Neuronal stem cell (in vitro differentiated cells): ENCODE measurements around the gene KRTAP12-1.

ENCODE experiments used
- DNase-seq: peaks from one replicate; pipeline ENCODE4 v3.0.0-alpha.2; 2013; ENCODE audit warnings: low spot score
- H2AFZ ChIP-seq: one replicate; pipeline ENCODE4 v1.6.1; 2013; ENCODE audit warnings: mild to moderate bottlenecking, low read length, inconsistent platforms
- H2AK5ac ChIP-seq: 2 replicates; pipeline ENCODE4 v1.6.1; 2013; ENCODE audit warnings: low read depth, mild to moderate bottlenecking, inconsistent platforms, low read length, moderate library complexity, mixed read lengths
- H2BK120ac ChIP-seq: 2 replicates; pipeline ENCODE4 v1.6.1; 2013; ENCODE audit warnings: low read depth, mild to moderate bottlenecking, inconsistent platforms, low read length, moderate library complexity, mixed read lengths
- H2BK12ac ChIP-seq: one replicate; pipeline ENCODE4 v1.6.1; 2013; ENCODE audit warnings: low read length, inconsistent platforms
- H2BK15ac ChIP-seq: 2 replicates; pipeline ENCODE4 v1.6.1; 2013; ENCODE audit warnings: mild to moderate bottlenecking, low read length, inconsistent platforms, mixed read lengths
- H2BK5ac ChIP-seq: one replicate; pipeline ENCODE4 v1.6.1; 2013; ENCODE audit warnings: inconsistent platforms, mild to moderate bottlenecking, low read length, moderate library complexity
- H3K14ac ChIP-seq: one replicate; pipeline ENCODE4 v1.6.1; 2013; ENCODE audit warnings: low read length, inconsistent platforms
- H3K18ac ChIP-seq: 2 replicates; pipeline ENCODE4 v1.6.1; 2013; ENCODE audit warnings: low read length, inconsistent platforms
- H3K23ac ChIP-seq: 2 replicates; pipeline ENCODE4 v1.6.1; 2013; ENCODE audit warnings: low read depth, mild to moderate bottlenecking, mixed read lengths, low read length, inconsistent platforms; ENCODE audit not compliant: poor library complexity
- H3K27ac ChIP-seq: replicated peaks from 3 replicates; pipeline ENCODE4 v1.5.1; 2013; ENCODE audit warnings: low read length, inconsistent platforms
- H3K27me3 ChIP-seq, 3 experiments: 2 replicates each; pipeline ENCODE4 v1.6.1; 2013; ENCODE audit warnings: low read length in 3 of 3, mild to moderate bottlenecking in 2 of 3, inconsistent platforms in 1 of 3, low read depth in 1 of 3, mixed read lengths in 1 of 3, moderate library complexity in 1 of 3; ENCODE audit not compliant: control insufficient read depth in 3 of 3, insufficient read depth in 3 of 3
- H3K36me3 ChIP-seq, 2 donors: replicated peaks in 1 of 2; 2 replicates each; pipeline ENCODE4 v1.6.1; 2013; ENCODE audit warnings: low read length in 2 of 2; ENCODE audit not compliant: control insufficient read depth in 2 of 2, insufficient read depth in 2 of 2
- H3K4ac ChIP-seq: 2 replicates; pipeline ENCODE4 v1.6.1; 2013; ENCODE audit warnings: inconsistent platforms, mild to moderate bottlenecking, low read length, moderate library complexity
- H3K4me1 ChIP-seq, 2 donors: 1 replicate in 1 of 2; 2 replicates in 1 of 2; pipeline ENCODE4 v1.6.1; 2013; ENCODE audit warnings: low read length in 2 of 2, low read depth in 1 of 2; ENCODE audit not compliant: control insufficient read depth in 2 of 2, insufficient read depth in 1 of 2
- H3K4me2 ChIP-seq: one replicate; pipeline ENCODE4 v1.6.1; 2013; ENCODE audit warnings: mild to moderate bottlenecking, low read length, inconsistent platforms; ENCODE audit not compliant: insufficient read depth, poor library complexity, severe bottlenecking
- H3K4me3 ChIP-seq, 2 donors: 2 replicates each; pipeline ENCODE4 v1.5.1; 2013; ENCODE audit warnings: low read length in 2 of 2, mild to moderate bottlenecking in 2 of 2, inconsistent platforms in 1 of 2, moderate library complexity in 1 of 2
- H3K79me1 ChIP-seq: one replicate; pipeline ENCODE4 v1.6.1; 2013; ENCODE audit warnings: low read depth, mild to moderate bottlenecking, inconsistent platforms, low read length, moderate library complexity
- H3K9ac ChIP-seq: one replicate; pipeline ENCODE4 v1.6.1; 2013; ENCODE audit warnings: mild to moderate bottlenecking, low read depth, low read length, inconsistent platforms; ENCODE audit not compliant: poor library complexity
- H3K9me3 ChIP-seq, 2 donors: replicated peaks in 1 of 2; 2 replicates each; pipeline versions ENCODE3 to v1.6.1; 2013; ENCODE audit warnings: low read length in 2 of 2, mild to moderate bottlenecking in 2 of 2, inconsistent platforms in 1 of 2, low read depth in 1 of 2, mixed read lengths in 1 of 2, moderate library complexity in 1 of 2; ENCODE audit not compliant: control insufficient read depth in 2 of 2, insufficient read depth in 1 of 2
- H4K8ac ChIP-seq: one replicate; pipeline ENCODE4 v1.6.1; 2013; ENCODE audit warnings: low read depth, mild to moderate bottlenecking, inconsistent platforms, low read length, moderate library complexity
- H4K91ac ChIP-seq: one replicate; pipeline ENCODE4 v1.6.1; 2013; ENCODE audit warnings: low read length, low read depth, mild to moderate bottlenecking, inconsistent platforms; ENCODE audit not compliant: poor library complexity
- WGBS, 2 donors: extraction: QIAGEN DNeasy Blood & Tissue Kit; methylation state at CpG; one replicate each; pipeline ENCODE4 v1.1.7; 2013; ENCODE audit warnings: missing lambda C conversion rate in 2 of 2, mixed read lengths in 1 of 2; ENCODE audit not compliant: insufficient read length in 2 of 2, insufficient replicate concordance in 1 of 2; ENCODE audit errors: extremely low coverage in 2 of 2; 5-methylcytosine and 5-hydroxymethylcytosine counted together

Gene KRTAP12-1

GRCh38 chr21:44681152-44681551 is 811 bp downstream of the KRTAP12-1 start:
- Histone ChIP-seq H2AFZ (no peak overlapping the region), H4K8ac (no peak overlapping the region), H2AK5ac (no peak overlapping the region), H2BK15ac (no peak overlapping the region), H3K4me2 (no peak overlapping the region), H3K9me3 (no peaks in the 10 kb centered on the region), H3K18ac (peak overlapping the region; percentile 80), H3K27ac (no peak overlapping the region), H3K23ac (no peak overlapping the region), H3K4me3 (no peak overlapping the region), H3K4ac (no peak overlapping the region), H4K91ac (no peak overlapping the region), H3K27me3 (peaks cover 0 to 17% (median 0%) of the 10 kb centered on the region in 3 experiments), H2BK12ac (no peak overlapping the region), H3K36me3 (no peaks in the 10 kb centered on the region), H3K14ac (peak overlapping the region; percentile 51), H3K9ac (no peak overlapping the region), H2BK120ac (no peak overlapping the region), H3K79me1 (no peaks in the 10 kb centered on the region), H2BK5ac (no peak overlapping the region), H3K4me1 (peaks cover 0 to 2% of the 10 kb centered on the region in 2 donors)
- no peak for DNase-seq
- WGBS, 2 donors, result no CpG with 5 or more reads among the region's 11 CpGs

- Histone ChIP-seq H3K4me3 (no peak overlapping the region), H3K18ac (no peak overlapping the region), H3K4ac (no peak overlapping the region), H3K4me2 (no peak overlapping the region), H3K23ac (no peak overlapping the region), H4K91ac (no peak overlapping the region), H2AK5ac (no peak overlapping the region), H3K36me3 (no peaks in the 10 kb centered on the region), H2BK12ac (no peak overlapping the region), H4K8ac (no peak overlapping the region), H2BK5ac (no peak overlapping the region), H3K79me1 (no peaks in the 10 kb centered on the region), H2BK15ac (no peak overlapping the region), H3K4me1 (no peaks in the 10 kb centered on the region), H3K9me3 (no peaks in the 10 kb centered on the region), H2BK120ac (no peak overlapping the region), H3K27ac (no peak overlapping the region), H3K14ac (no peak overlapping the region), H2AFZ (no peak overlapping the region), H3K9ac (no peak overlapping the region), H3K27me3 (peaks cover 0 to 15% (median 0%) of the 10 kb centered on the region in 3 experiments)
- DNase-seq, result no peak
- WGBS, 2 donors, result no CpG with 5 or more reads among the region's 13 CpGs
These were observed 4.1 kb downstream of the KRTAP12-1 start for GRCh38 chr21:44677881-44678280.

GRCh38 chr21:44671911-44672310 is 10.1 kb downstream of the KRTAP12-1 start:
- H4K8ac ChIP-seq, result no peak overlapping the region
- WGBS, 2 donors, result no CpG with 5 or more reads among the region's 1 CpG

GRCh38 chr21:44670642-44671432 is 11.1 kb downstream of the KRTAP12-1 start:
- no peak overlapping the region for H3K18ac ChIP-seq
- H2BK120ac ChIP-seq, result no peak overlapping the region
- H2BK12ac ChIP-seq, result no peak overlapping the region
- H3K27ac ChIP-seq, result no peak overlapping the region
- no peak overlapping the region for H3K4me3 ChIP-seq
- no CpG with 5 or more reads among the region's 3 CpGs for WGBS, 2 donors
- no peak overlapping the region for H2AFZ ChIP-seq
- no peak overlapping the region for H2BK15ac ChIP-seq
- no peak overlapping the region for H2AK5ac ChIP-seq
- no peak overlapping the region for H3K9ac ChIP-seq
- H3K4me1 ChIP-seq, result no peaks in the 10 kb centered on the region
- no peaks in the 10 kb centered on the region for H3K27me3 ChIP-seq
- no peak overlapping the region for H2BK5ac ChIP-seq
- no peak for DNase-seq
- no peak overlapping the region for H3K14ac ChIP-seq
- H4K91ac ChIP-seq, result no peak overlapping the region
- H4K8ac ChIP-seq, result no peak overlapping the region
- no peak overlapping the region for H3K4me2 ChIP-seq
- peaks cover 3% of the 10 kb centered on the region for H3K79me1 ChIP-seq
- H3K9me3 ChIP-seq, result peaks cover 18 to 25% of the 10 kb centered on the region in 2 donors
- H3K36me3 ChIP-seq, result no peaks in the 10 kb centered on the region
- H3K4ac ChIP-seq, result no peak overlapping the region
- no peak overlapping the region for H3K23ac ChIP-seq

More at GRCh38 chr21:44671911-44672310, 10.1 kb downstream of the KRTAP12-1 start:
- DNase-seq, result no peak
- Histone ChIP-seq H2BK5ac (no peak overlapping the region), H3K14ac (no peak overlapping the region), H3K4me1 (no peaks in the 10 kb centered on the region), H3K18ac (no peak overlapping the region), H3K9ac (no peak overlapping the region), H2BK15ac (no peak overlapping the region), H2BK12ac (no peak overlapping the region), H4K91ac (no peak overlapping the region), H3K9me3 (peaks cover 18 to 25% of the 10 kb centered on the region in 2 donors), H2AK5ac (no peak overlapping the region), H3K4ac (no peak overlapping the region), H2AFZ (no peak overlapping the region), H3K27me3 (peaks cover 0 to 6% (median 0%) of the 10 kb centered on the region in 3 experiments), H3K4me3 (no peak overlapping the region), H3K79me1 (no peaks in the 10 kb centered on the region), H3K36me3 (no peaks in the 10 kb centered on the region), H3K23ac (no peak overlapping the region), H3K27ac (no peak overlapping the region), H2BK120ac (no peak overlapping the region), H3K4me2 (no peak overlapping the region)
